Left ventricle myocardium inferior (tissue), 1 donor: Measurements from ENCODE around the gene COL24A1. TPM values are rescaled to one million over a fixed set of nuclear protein-coding genes. Genes with fewer than 3 reads are reported as not detected.
"Not testable (repeated sequence)": the region's sequence is repeated elsewhere in the genome, so short reads cannot be mapped to it uniquely, and the experiment has no call there.

ENCODE experiments used
- DNase-seq: peaks from one replicate; pipeline ENCODE4 v3.0.0-alpha.2; 2020
- H3K27ac ChIP-seq: fragments of 200-600 bp; replicated peaks from 2 replicates; pipeline ENCODE4 v1.8.0; 2021
- H3K27me3 ChIP-seq: fragments of 200-600 bp; 2 replicates; pipeline ENCODE4 v1.8.0; 2021; ENCODE audit warnings: low read depth
- H3K36me3 ChIP-seq: fragments of 200-600 bp; 2 replicates; pipeline ENCODE4 v1.8.0; 2021
- H3K4me1 ChIP-seq: fragments of 200-600 bp; 2 replicates; pipeline ENCODE4 v1.8.0; 2021
- H3K4me3 ChIP-seq: fragments of 200-600 bp; 2 replicates; pipeline ENCODE4 v1.8.0; 2021; ENCODE audit warnings: mild to moderate bottlenecking, moderate library complexity
- H3K9me3 ChIP-seq: fragments of 200-600 bp; replicated peaks from 2 replicates; pipeline ENCODE4 v1.8.0; 2021
- CTCF ChIP-seq: fragments of 200-600 bp; IDR thresholded peaks from 2 replicates; pipeline ENCODE4 v1.8.0; 2021; ENCODE audit warnings: antibody characterized with exemption, mild to moderate bottlenecking, borderline replicate concordance
- intact Hi-C: fragments of 100-400 bp; cut with micrococcal nuclease; formaldehyde crosslinking; loops from one replicate; pipeline ENCODE4 v1.11.0; 2022
- total RNA-seq: library from RNA; stranded (reverse); fragmentation: NEBNext Ultra II Directional; extraction: Animal tissue kit (Norgen Biotek cat#: 25700); gene quantifications from one replicate; pipeline ENCODE4 v1.2.1, GENCODE V29; 2021
- donor health status: DM: no; HTN: yes; CAD: no; lungs with severe emphysema.

Gene COL24A1
- total RNA-seq, 1 donor from 2014 or later = 0.74 TPM

- TF ChIP-seq CTCF = no peak
- intact Hi-C loops = no loop called here
- no peaks in the 10 kb centered on the region for H3K36me3 ChIP-seq
Measured at GRCh38 chr1:86084998-86085397, 71.6 kb downstream of the COL24A1 start.

GRCh38 chr1:86082183-86082582, 74.4 kb downstream of the COL24A1 start:
- no peak overlapping the region for H3K4me3 ChIP-seq
- intact Hi-C loops = no loop called here
- no peak overlapping the region for H3K27ac ChIP-seq
- no peak for DNase-seq
- H3K36me3 ChIP-seq = no peaks in the 10 kb centered on the region
- H3K27me3 ChIP-seq = no peaks in the 10 kb centered on the region
- no peak for TF ChIP-seq CTCF
- H3K4me1 ChIP-seq = no peaks in the 10 kb centered on the region
- H3K9me3 ChIP-seq = peaks cover 28% of the 10 kb centered on the region

More at GRCh38 chr1:86084998-86085397, 71.6 kb downstream of the COL24A1 start:
- no peak for DNase-seq
- Histone ChIP-seq H3K27ac (no peak overlapping the region), H3K9me3 (no peaks in the 10 kb centered on the region), H3K4me1 (no peaks in the 10 kb centered on the region), H3K4me3 (no peak overlapping the region), H3K27me3 (no peaks in the 10 kb centered on the region)

GRCh38 chr1:86072474-86072873, 84.1 kb downstream of the COL24A1 start:
- peaks cover 10% of the 10 kb centered on the region for H3K9me3 ChIP-seq
- H3K27me3 ChIP-seq, H3K36me3 ChIP-seq, intact Hi-C loops, DNase-seq, H3K4me3 ChIP-seq, H3K4me1 ChIP-seq, H3K27ac ChIP-seq: not testable (repeated sequence)

GRCh38 chr1:86071870-86072269, 84.7 kb downstream of the COL24A1 start:
- H3K9me3 ChIP-seq, H3K27me3 ChIP-seq, H3K4me3 ChIP-seq, intact Hi-C loops, DNase-seq, H3K4me1 ChIP-seq, H3K36me3 ChIP-seq, H3K27ac ChIP-seq: not testable (repeated sequence)

- H3K9me3 ChIP-seq = peaks cover 6% of the 10 kb centered on the region
- peak overlapping the region; percentile 27 for H3K27ac ChIP-seq
- H3K4me3 ChIP-seq = no peak overlapping the region
- H3K27me3 ChIP-seq = no peaks in the 10 kb centered on the region
- H3K4me1 ChIP-seq = no peaks in the 10 kb centered on the region
- H3K36me3 ChIP-seq = no peaks in the 10 kb centered on the region
- no peak for DNase-seq
- TF ChIP-seq CTCF = no peak
- intact Hi-C loops = no loop called here
Measured at GRCh38 chr1:86069757-86070145, 86.8 kb downstream of the COL24A1 start.

GRCh38 chr1:86068841-86069756, 87.5 kb downstream of the COL24A1 start:
- Histone ChIP-seq H3K9me3 (peaks cover 6% of the 10 kb centered on the region), H3K4me1 (no peaks in the 10 kb centered on the region), H3K36me3 (no peaks in the 10 kb centered on the region), H3K4me3 (no peak overlapping the region), H3K27me3 (no peaks in the 10 kb centered on the region), H3K27ac (peak overlapping the region; percentile 27)
- no peak for DNase-seq
- intact Hi-C loops = no loop called here
- TF ChIP-seq CTCF = no peak
